ENCODE measurements around the gene SLC22A7. TPM values are rescaled to one million over a fixed set of nuclear protein-coding genes. Genes with fewer than 3 reads are reported as not detected.

SLC22A7 gene
- total RNA-seq, 1 donor from 2014 or later, result not detected

GRCh38 chr6:43283514-43283901 is 14.6 kb upstream of the SLC22A7 start:
- no peaks in the 10 kb centered on the region for H3K36me3 Mint-ChIP-seq (ENCODE audit: low read depth)
- H3K27ac Mint-ChIP-seq, result no peak overlapping the region
- no peak for TF ChIP-seq CTCF (IDR thresholded peaks at IDR 0.05)
- ChIA-PET POLR2A (no interaction called here), CTCF (no interaction called here)
- peaks cover 39% of the 10 kb centered on the region for H3K27me3 Mint-ChIP-seq
- no peak for ATAC-seq (ENCODE audit: low read depth)
- H3K4me3 Mint-ChIP-seq, result no peak overlapping the region
- no peaks in the 10 kb centered on the region for H3K9me3 Mint-ChIP-seq
- intact Hi-C loops (cut with micrococcal nuclease), result no loop called here
- no peak for DNase-seq
- peaks cover 7% of the 10 kb centered on the region for H3K4me1 Mint-ChIP-seq

GRCh38 chr6:43283905-43284304 is 14.2 kb upstream of the SLC22A7 start:
- ChIA-PET POLR2A (no interaction called here), CTCF (no interaction called here)
- Mint-ChIP-seq H3K4me1 (peaks cover 7% of the 10 kb centered on the region), H3K4me3 (no peak overlapping the region), H3K27ac (no peak overlapping the region), H3K9me3 (no peaks in the 10 kb centered on the region), H3K36me3 (ENCODE audit: low read depth) (no peaks in the 10 kb centered on the region), H3K27me3 (peaks cover 38% of the 10 kb centered on the region)
- DNase-seq (no peak), ATAC-seq (ENCODE audit: low read depth) (no peak)
- TF ChIP-seq CTCF (IDR thresholded peaks at IDR 0.05), result no peak
- intact Hi-C loops (cut with micrococcal nuclease), result no loop called here

- H3K4me3 Mint-ChIP-seq, result no peak overlapping the region
- ATAC-seq (ENCODE audit: low read depth), result no peak
- no peak for DNase-seq
- no peaks in the 10 kb centered on the region for H3K9me3 Mint-ChIP-seq
- H3K27ac Mint-ChIP-seq, result no peak overlapping the region
- CTCF ChIA-PET, result no interaction called here
- no peak for TF ChIP-seq CTCF (IDR thresholded peaks at IDR 0.05)
- no peaks in the 10 kb centered on the region for H3K36me3 Mint-ChIP-seq (ENCODE audit: low read depth)
- peaks cover 36% of the 10 kb centered on the region for H3K27me3 Mint-ChIP-seq
- H3K4me1 Mint-ChIP-seq, result peaks cover 7% of the 10 kb centered on the region
- intact Hi-C loops (cut with micrococcal nuclease), result no loop called here
- POLR2A ChIA-PET, result no interaction called here
Measured at GRCh38 chr6:43284991-43285781, 12.9 kb upstream of the SLC22A7 start.

- ChIA-PET CTCF (no interaction called here), POLR2A (no interaction called here)
- Mint-ChIP-seq H3K27me3 (peaks cover 31% of the 10 kb centered on the region), H3K9me3 (no peaks in the 10 kb centered on the region), H3K27ac (no peak overlapping the region), H3K36me3 (ENCODE audit: low read depth) (no peaks in the 10 kb centered on the region), H3K4me1 (peaks cover 7% of the 10 kb centered on the region), H3K4me3 (no peak overlapping the region)
- TF ChIP-seq CTCF (IDR thresholded peaks at IDR 0.05), result no peak
- intact Hi-C loops (cut with micrococcal nuclease), result no loop called here
- no peak for DNase-seq
- no peak for ATAC-seq (ENCODE audit: low read depth)
Measured at GRCh38 chr6:43285832-43286231, 12.2 kb upstream of the SLC22A7 start.

GRCh38 chr6:43286456-43286979 is 11.5 kb upstream of the SLC22A7 start:
- TF ChIP-seq CTCF (IDR thresholded peaks at IDR 0.05), result no peak
- Mint-ChIP-seq H3K9me3 (no peaks in the 10 kb centered on the region), H3K36me3 (ENCODE audit: low read depth) (no peaks in the 10 kb centered on the region), H3K27me3 (peaks cover 31% of the 10 kb centered on the region), H3K4me3 (no peak overlapping the region), H3K27ac (no peak overlapping the region), H3K4me1 (peaks cover 7% of the 10 kb centered on the region)
- ChIA-PET CTCF (no interaction called here), POLR2A (no interaction called here)
- DNase-seq, result no peak
- no peak for ATAC-seq (ENCODE audit: low read depth)
- intact Hi-C loops (cut with micrococcal nuclease), result no loop called here
